Hepatocyte (in vitro differentiated cells): ENCODE results near the gene ANKRD55.
"Not testable (repeated sequence)": the region's sequence is repeated elsewhere in the genome, so short reads cannot be mapped to it uniquely, and the experiment has no call there.

ENCODE experiments used
- CTCF ChIP-seq: fragments of 200-600 bp; sonication (generic); IDR thresholded peaks from 2 replicates; pipeline ENCODE4 v1.5.1; 2016; ENCODE audit warnings: antibody characterized with exemption, mild to moderate bottlenecking; ENCODE audit not compliant: poor library complexity
- EZH2 ChIP-seq: fragments of 200-600 bp; sonication (generic); IDR thresholded peaks from 2 replicates; pipeline ENCODE4 v1.6.1; 2016; ENCODE audit warnings: antibody characterized with exemption, mild to moderate bottlenecking, borderline replicate concordance
- EZH2phosphoT487 ChIP-seq: fragments of 200-600 bp; sonication (generic); IDR thresholded peaks from one replicate; pipeline ENCODE4 v1.6.1; 2018; ENCODE audit warnings: antibody characterized with exemption, mild to moderate bottlenecking, low read depth, moderate library complexity; ENCODE audit not compliant: unreplicated experiment, severe bottlenecking

- not testable (repeated sequence) for TF ChIP-seq CTCF, EZH2, EZH2phosphoT487
Observed at GRCh38 chr5:56102207-56102606, 130.9 kb downstream of the ANKRD55 start.
